ENCODE data around the gene PPP2R2B. TPM values are rescaled to one million over a fixed set of nuclear protein-coding genes. Genes with fewer than 3 reads are reported as not detected.

Gene PPP2R2B
- total RNA-seq, 1 experiment from 2014 or later: not detected

- H4K20me1 ChIP-seq (ENCODE audit: insufficient read depth): no peaks in the 10 kb centered on the region
- no peaks in the 10 kb centered on the region for H3K79me2 ChIP-seq (ENCODE audit: insufficient read depth, low read length)
- no peaks in the 10 kb centered on the region for H3K4me1 ChIP-seq (ENCODE audit: control insufficient read depth in 1 of 2, insufficient read depth in 2 of 2, low read length in 2 of 2)
- no peak overlapping the region for H3K4me2 ChIP-seq (ENCODE audit: low read length)
- no peaks in the 10 kb centered on the region for H3K9me2 ChIP-seq (ENCODE audit: insufficient read depth)
- intact Hi-C loops (cut with micrococcal nuclease): no loop called here
- no peak overlapping the region for H3K27ac ChIP-seq (ENCODE audit: low read depth, low read length)
- no peak overlapping the region for H3K9ac ChIP-seq (ENCODE audit: low read length)
- H2AFZ ChIP-seq (ENCODE audit: low read depth, low read length, poor library complexity, severe bottlenecking): no peak overlapping the region
- H3K27me3 ChIP-seq (ENCODE audit: insufficient read depth, low read length): peaks cover 6% of the 10 kb centered on the region; the same call in 1 of the 2 replicates
- CTCF ChIA-PET: no interaction called here
- ATAC-seq: no peak
- H3K36me3 ChIP-seq (ENCODE audit: control insufficient read depth in 1 of 2, insufficient read depth in 2 of 2, low read length in 2 of 2): no peaks in the 10 kb centered on the region
- no peak overlapping the region for H3K4me3 ChIP-seq (replicated peaks in 1 of 2; ENCODE audit: low read depth in 1 of 2, low read length in 2 of 2)
- H3K9me3 ChIP-seq (ENCODE audit: control insufficient read depth in 1 of 2, insufficient read depth in 1 of 2, low read depth in 1 of 2, low read length in 2 of 2): no peaks in the 10 kb centered on the region
- POLR2A ChIA-PET: no interaction called here
- RAD21 ChIA-PET (ENCODE audit: low non-redundant PET in 1 of 2, low total read pairs in 2 of 2, uncharacterized antibody in 2 of 2, unreplicated experiment in 2 of 2): no interaction called here
- DNase-seq (ENCODE audit: low read depth, low spot score): no peak
- BruUV-seq (replicated peaks): no TSS peak
- TF ChIP-seq JUND (IDR thresholded peaks at IDR 0.05): no peak
- no peak for TF ChIP-seq ATF3 (IDR thresholded peaks at IDR 0.05)
- no peak for TF ChIP-seq MAX (IDR thresholded peaks at IDR 0.05)
- TF ChIP-seq, protein P1, sequence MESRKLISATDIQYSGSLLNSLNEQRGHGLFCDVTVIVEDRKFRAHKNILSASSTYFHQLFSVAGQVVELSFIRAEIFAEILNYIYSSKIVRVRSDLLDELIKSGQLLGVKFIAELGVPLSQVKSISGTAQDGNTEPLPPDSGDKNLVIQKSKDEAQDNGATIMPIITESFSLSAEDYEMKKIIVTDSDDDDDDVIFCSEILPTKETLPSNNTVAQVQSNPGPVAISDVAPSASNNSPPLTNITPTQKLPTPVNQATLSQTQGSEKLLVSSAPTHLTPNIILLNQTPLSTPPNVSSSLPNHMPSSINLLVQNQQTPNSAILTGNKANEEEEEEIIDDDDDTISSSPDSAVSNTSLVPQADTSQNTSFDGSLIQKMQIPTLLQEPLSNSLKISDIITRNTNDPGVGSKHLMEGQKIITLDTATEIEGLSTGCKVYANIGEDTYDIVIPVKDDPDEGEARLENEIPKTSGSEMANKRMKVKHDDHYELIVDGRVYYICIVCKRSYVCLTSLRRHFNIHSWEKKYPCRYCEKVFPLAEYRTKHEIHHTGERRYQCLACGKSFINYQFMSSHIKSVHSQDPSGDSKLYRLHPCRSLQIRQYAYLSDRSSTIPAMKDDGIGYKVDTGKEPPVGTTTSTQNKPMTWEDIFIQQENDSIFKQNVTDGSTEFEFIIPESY (IDR thresholded peaks at IDR 0.05; ENCODE audit: extremely low read depth, insufficient replicate concordance, low read length): no peak
- no peak for TF ChIP-seq EZH2 (IDR thresholded peaks at IDR 0.05)
- TF ChIP-seq ZNF274 (IDR thresholded peaks at IDR 0.05; ENCODE audit: low read depth, low read length): no peak
- TF ChIP-seq SP1 (IDR thresholded peaks at IDR 0.05; ENCODE audit: low read depth): no peak
- TF ChIP-seq REST (IDR thresholded peaks at IDR 0.05; ENCODE audit: low read depth): no peak
- no peak for TF ChIP-seq ZFX (IDR thresholded peaks at IDR 0.05)
- TF ChIP-seq ELF1 (IDR thresholded peaks at IDR 0.05; ENCODE audit: borderline replicate concordance, low read depth): no peak
- TF ChIP-seq POLR2AphosphoS5 (IDR thresholded peaks at IDR 0.05; ENCODE audit: low read depth, low read length): no peak
- no peak for TF ChIP-seq SIN3A (IDR thresholded peaks at IDR 0.05; ENCODE audit: low read depth)
- TF ChIP-seq SRF (IDR thresholded peaks at IDR 0.05; ENCODE audit: low read depth): no peak
- no peak for TF ChIP-seq CBX3 (IDR thresholded peaks at IDR 0.05; ENCODE audit: low read depth)
- no peak for TF ChIP-seq POLR2A (IDR thresholded peaks at IDR 0.05; ENCODE audit: borderline replicate concordance, extremely low read depth, insufficient read depth, insufficient read length)
- no peak for TF ChIP-seq RAD21 (IDR thresholded peaks at IDR 0.05; ENCODE audit: low read depth)
- no peak for TF ChIP-seq EGR1 (IDR thresholded peaks at IDR 0.05; ENCODE audit: low read depth)
- no peak for TF ChIP-seq YY1 (IDR thresholded peaks at IDR 0.05; ENCODE audit: extremely low read depth, insufficient replicate concordance, low read depth, low read length)
- no peak for TF ChIP-seq TCF7L2 (IDR thresholded peaks at IDR 0.05; ENCODE audit: borderline replicate concordance, extremely low read depth, insufficient read depth, insufficient read length)
- TF ChIP-seq EZH2phosphoT487 (IDR thresholded peaks at IDR 0.05; ENCODE audit: borderline replicate concordance): no peak
Observed at GRCh38 chr5:146753641-146754040, 124.9 kb downstream of the PPP2R2B start.
